Fibroblast of skin of left biceps (primary cell): ENCODE data around the gene ABCA3.

ENCODE experiments used
- DNase-seq, 2 experiments: peaks; one replicate each; pipeline ENCODE4 v3.0.0-alpha.2; 2013; ENCODE audit warnings: low read depth in 2 of 2

The ABCA3 gene

GRCh38 chr16:2317231-2318020, 23.1 kb downstream of the ABCA3 start:
- no peak for DNase-seq

- DNase-seq: no peak
These were observed 32.2 kb downstream of the ABCA3 start for GRCh38 chr16:2308089-2308962.

GRCh38 chr16:2299915-2300192, 40.7 kb downstream of the ABCA3 start:
- no peak for DNase-seq

GRCh38 chr16:2299121-2299914, 41.2 kb downstream of the ABCA3 start:
- DNase-seq: no peak

GRCh38 chr16:2298621-2299020, 41.9 kb downstream of the ABCA3 start:
- DNase-seq: no peak

GRCh38 chr16:2297506-2297860, 43.0 kb downstream of the ABCA3 start:
- DNase-seq: no peak

- DNase-seq: no peak
These were observed 43.6 kb downstream of the ABCA3 start for GRCh38 chr16:2296661-2297505.

GRCh38 chr16:2295056-2295798, 45.3 kb downstream of the ABCA3 start:
- DNase-seq: no peak

GRCh38 chr16:2292221-2292620, 48.3 kb downstream of the ABCA3 start:
- DNase-seq: no peak

GRCh38 chr16:2289282-2289681, 51.2 kb downstream of the ABCA3 start:
- no peak for DNase-seq

GRCh38 chr16:2288726-2289125, 51.8 kb downstream of the ABCA3 start:
- no peak for DNase-seq

GRCh38 chr16:2287916-2288547, 52.5 kb downstream of the ABCA3 start:
- no peak for DNase-seq

GRCh38 chr16:2286550-2286949, 54.0 kb downstream of the ABCA3 start:
- DNase-seq: no peak

- DNase-seq: no peak
These were observed 54.8 kb downstream of the ABCA3 start for GRCh38 chr16:2285731-2286191.

GRCh38 chr16:2284797-2285576, 55.5 kb downstream of the ABCA3 start:
- DNase-seq: no peak

GRCh38 chr16:2284001-2284770, 56.3 kb downstream of the ABCA3 start:
- DNase-seq: no peak

GRCh38 chr16:2282866-2283555, 57.5 kb downstream of the ABCA3 start:
- DNase-seq: no peak

- DNase-seq: no peak
These were observed 58.3 kb downstream of the ABCA3 start for GRCh38 chr16:2282262-2282661.
